GM12891 (cell line): ENCODE data around the gene LRP1-AS.

ENCODE experiments used
- POLR2A ChIP-seq: IDR thresholded peaks from 2 replicates; pipeline ENCODE4 v1.6.1; 2011; ENCODE audit warnings: low read depth, low read length, control low read depth
- POLR2AphosphoS5 ChIP-seq: IDR thresholded peaks from 2 replicates; pipeline ENCODE4 v1.6.1; 2011; ENCODE audit warnings: low read depth, low read length, control low read depth

GRCh38 chr12:57101892-57102695, 45.3 kb downstream of the LRP1-AS start:
- TF ChIP-seq POLR2A, result no peak
- TF ChIP-seq POLR2AphosphoS5, result no peak
